HFFc6 (cell line): ENCODE measurements around the gene SPOCK2. TPM values are rescaled to one million over a fixed set of nuclear protein-coding genes. Genes with fewer than 3 reads are reported as not detected.
"Not testable (repeated sequence)": the region's sequence is repeated elsewhere in the genome, so short reads cannot be mapped to it uniquely, and the experiment has no call there.

Source experiments
- DNase-seq: peaks from one replicate; pipeline ENCODE4 v3.0.0-alpha.2; 2018
- H3K27ac Mint-ChIP-seq: 2 replicates; pipeline ENCODE4 v1.8.0; 2020; ENCODE audit warnings: mild to moderate bottlenecking, mixed read lengths
- H3K27me3 Mint-ChIP-seq: 2 replicates; pipeline ENCODE4 v1.8.0; 2021; ENCODE audit warnings: mild to moderate bottlenecking, moderate library complexity, mixed read lengths; ENCODE audit not compliant: insufficient read depth
- H3K36me3 Mint-ChIP-seq: 2 replicates; pipeline ENCODE4 v1.8.0; 2021; ENCODE audit warnings: low read depth, mixed read lengths
- H3K4me1 Mint-ChIP-seq: 2 replicates; pipeline ENCODE4 v1.8.0; 2020; ENCODE audit warnings: low read depth, mixed read lengths
- H3K4me3 Mint-ChIP-seq: 2 replicates; pipeline ENCODE4 v1.8.0; 2020; ENCODE audit warnings: mild to moderate bottlenecking, moderate library complexity, mixed read lengths
- H3K9me3 Mint-ChIP-seq: 2 replicates; pipeline ENCODE4 v1.8.0; 2020; ENCODE audit warnings: mild to moderate bottlenecking, mixed read lengths
- total RNA-seq, 6 experiments: library from RNA; stranded (reverse); fragmentation: NEBNext Ultra II Directional; extraction: Animal tissue kit (Norgen Biotek cat#: 25700); gene quantifications; 2 replicates in 1 of 6; 3 replicates in 5 of 6; pipeline ENCODE4 v1.2.3, GENCODE V29; 2021
- TF ChIP-seq, protein P1 (sequence below): fragments of 200-600 bp; sonication (generic); IDR thresholded peaks from 2 replicates; pipeline ENCODE4 v1.5.0; 2021; ENCODE audit warnings: antibody characterized with exemption, mild to moderate bottlenecking

Gene SPOCK2
- total RNA-seq, 6 experiments from 2014 or later = not detected

DNA sequence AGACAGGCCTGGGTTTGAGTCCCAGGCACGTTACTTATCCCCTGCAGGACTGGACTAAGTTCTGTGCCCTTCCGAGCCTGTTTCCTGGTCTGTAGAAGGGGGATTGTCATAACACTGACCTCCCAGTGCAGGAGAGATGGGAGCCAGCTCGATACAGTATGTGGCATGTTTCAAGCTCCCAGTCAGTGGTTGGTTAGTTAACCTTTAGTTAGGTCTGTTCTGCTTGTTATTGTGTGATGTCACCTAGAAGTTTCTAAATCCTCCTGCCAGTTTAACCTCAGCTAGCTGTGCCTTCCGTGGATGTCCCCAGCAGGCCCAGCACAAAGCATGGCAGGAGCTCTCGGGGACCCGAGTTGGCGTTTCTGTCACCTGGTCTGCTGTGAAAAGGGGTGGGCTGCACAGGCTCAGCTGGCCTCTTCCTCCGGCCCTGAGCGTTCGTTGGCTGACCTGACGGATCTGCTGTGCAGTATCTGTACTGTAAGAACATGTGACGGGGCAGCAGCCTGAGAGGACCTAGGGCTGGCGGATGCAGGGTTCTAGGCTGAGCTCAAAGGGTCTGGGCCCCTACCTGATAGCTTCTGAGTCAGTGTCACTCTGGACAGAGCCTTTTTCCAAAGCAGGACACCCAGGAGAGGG, 53.0 kb downstream of the SPOCK2 start:
- no peak for DNase-seq
- Mint-ChIP-seq H3K4me3 (no peak overlapping the region), H3K9me3 (no peaks in the 10 kb centered on the region), H3K27me3 (peaks cover 4% of the 10 kb centered on the region), H3K27ac (no peak overlapping the region), H3K4me1 (peaks cover 25% of the 10 kb centered on the region), H3K36me3 (no peaks in the 10 kb centered on the region)
- TF ChIP-seq, protein P1, sequence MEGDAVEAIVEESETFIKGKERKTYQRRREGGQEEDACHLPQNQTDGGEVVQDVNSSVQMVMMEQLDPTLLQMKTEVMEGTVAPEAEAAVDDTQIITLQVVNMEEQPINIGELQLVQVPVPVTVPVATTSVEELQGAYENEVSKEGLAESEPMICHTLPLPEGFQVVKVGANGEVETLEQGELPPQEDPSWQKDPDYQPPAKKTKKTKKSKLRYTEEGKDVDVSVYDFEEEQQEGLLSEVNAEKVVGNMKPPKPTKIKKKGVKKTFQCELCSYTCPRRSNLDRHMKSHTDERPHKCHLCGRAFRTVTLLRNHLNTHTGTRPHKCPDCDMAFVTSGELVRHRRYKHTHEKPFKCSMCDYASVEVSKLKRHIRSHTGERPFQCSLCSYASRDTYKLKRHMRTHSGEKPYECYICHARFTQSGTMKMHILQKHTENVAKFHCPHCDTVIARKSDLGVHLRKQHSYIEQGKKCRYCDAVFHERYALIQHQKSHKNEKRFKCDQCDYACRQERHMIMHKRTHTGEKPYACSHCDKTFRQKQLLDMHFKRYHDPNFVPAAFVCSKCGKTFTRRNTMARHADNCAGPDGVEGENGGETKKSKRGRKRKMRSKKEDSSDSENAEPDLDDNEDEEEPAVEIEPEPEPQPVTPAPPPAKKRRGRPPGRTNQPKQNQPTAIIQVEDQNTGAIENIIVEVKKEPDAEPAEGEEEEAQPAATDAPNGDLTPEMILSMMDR = no peak

DNA sequence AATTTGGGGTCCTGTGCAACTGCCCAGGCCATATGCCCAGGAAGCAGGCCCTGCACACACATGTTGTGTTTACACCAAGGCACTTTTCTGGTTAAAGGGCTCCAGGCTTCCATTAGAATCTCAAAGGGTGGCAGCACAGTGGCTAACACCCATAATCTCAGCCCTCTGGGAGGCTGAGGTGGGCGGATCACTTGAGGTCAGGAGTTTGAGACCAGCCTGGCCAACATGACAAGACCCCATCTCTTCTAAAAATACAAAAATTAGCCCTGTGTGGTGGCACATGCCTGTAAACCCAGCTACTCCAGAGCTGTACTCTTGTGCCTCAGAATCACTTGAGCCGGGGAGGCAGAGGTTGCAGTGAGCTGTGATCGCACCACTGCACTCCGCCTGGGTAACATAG, 53.6 kb downstream of the SPOCK2 start:
- Mint-ChIP-seq H3K27me3 (peaks cover 4% of the 10 kb centered on the region), H3K36me3 (no peaks in the 10 kb centered on the region), H3K27ac (no peak overlapping the region), H3K4me1 (peaks cover 27% of the 10 kb centered on the region), H3K4me3 (no peak overlapping the region), H3K9me3 (no peaks in the 10 kb centered on the region)
- TF ChIP-seq, protein P1 = no peak
- no peak for DNase-seq

DNA sequence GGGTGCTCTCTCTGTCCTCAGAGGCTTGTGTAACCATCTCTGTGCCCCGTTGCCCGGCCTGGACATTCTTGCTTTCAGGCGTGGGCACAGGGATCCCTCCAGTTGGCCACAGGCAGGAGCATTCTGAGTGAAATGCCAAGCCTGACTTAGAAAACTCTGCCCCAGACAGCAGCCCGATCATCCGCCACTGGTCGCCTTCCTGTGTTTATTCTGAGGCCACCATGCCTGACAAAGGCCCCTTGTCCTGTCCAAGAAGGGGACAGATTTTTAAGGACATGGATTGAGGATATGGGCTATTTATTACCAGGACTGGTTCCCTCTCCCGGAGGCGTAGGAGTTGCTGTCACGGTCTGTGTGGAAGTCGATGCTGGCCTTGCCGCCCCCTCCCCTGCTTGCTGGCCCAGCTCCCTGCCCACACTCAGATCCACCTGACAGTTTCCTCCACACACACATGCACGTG, 54.3 kb downstream of the SPOCK2 start:
- Mint-ChIP-seq H3K36me3 (no peaks in the 10 kb centered on the region), H3K27me3 (peaks cover 4% of the 10 kb centered on the region), H3K4me1 (peaks cover 21% of the 10 kb centered on the region), H3K27ac (no peak overlapping the region), H3K9me3 (no peaks in the 10 kb centered on the region), H3K4me3 (no peak overlapping the region)
- TF ChIP-seq, protein P1 = no peak
- DNase-seq = no peak

DNA sequence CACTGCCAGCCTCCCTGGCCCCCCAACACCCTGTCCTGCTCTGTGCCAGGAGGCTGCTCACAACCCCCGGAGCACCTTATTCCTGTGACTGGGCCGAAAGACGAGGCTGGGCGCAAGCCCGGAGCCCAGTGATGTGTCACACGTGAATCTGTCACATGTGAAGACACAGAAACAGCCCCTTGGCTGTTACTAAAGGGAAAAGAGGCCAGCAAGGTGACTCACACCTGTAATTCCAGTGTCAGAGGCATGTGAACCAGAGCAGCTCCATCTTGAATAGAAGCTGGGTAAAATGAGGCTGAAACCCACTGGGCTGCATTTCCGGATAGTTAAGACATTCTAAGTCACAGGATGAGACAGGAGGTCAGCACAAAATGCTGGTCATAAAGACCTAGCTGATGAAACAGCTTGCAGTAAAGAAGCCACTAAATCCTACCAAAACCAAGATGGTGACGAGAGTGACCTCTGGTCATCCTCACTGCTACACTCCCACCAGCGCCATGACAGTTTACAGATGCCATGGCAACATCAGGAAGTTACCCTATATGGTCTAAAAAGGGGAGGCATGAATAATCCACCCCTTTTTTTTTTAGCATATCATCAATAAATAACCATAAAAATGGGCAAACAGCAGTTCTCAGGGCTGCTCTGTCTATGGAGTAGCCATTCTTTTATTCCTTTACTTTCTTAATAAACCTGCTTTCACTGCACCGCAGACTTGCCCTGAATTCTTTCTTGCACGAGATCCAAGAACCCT, 55.8 kb downstream of the SPOCK2 start:
- H3K4me3 Mint-ChIP-seq, H3K27ac Mint-ChIP-seq, H3K27me3 Mint-ChIP-seq, DNase-seq, H3K9me3 Mint-ChIP-seq, H3K36me3 Mint-ChIP-seq: not testable (repeated sequence)
- peaks cover 25% of the 10 kb centered on the region for H3K4me1 Mint-ChIP-seq

DNA sequence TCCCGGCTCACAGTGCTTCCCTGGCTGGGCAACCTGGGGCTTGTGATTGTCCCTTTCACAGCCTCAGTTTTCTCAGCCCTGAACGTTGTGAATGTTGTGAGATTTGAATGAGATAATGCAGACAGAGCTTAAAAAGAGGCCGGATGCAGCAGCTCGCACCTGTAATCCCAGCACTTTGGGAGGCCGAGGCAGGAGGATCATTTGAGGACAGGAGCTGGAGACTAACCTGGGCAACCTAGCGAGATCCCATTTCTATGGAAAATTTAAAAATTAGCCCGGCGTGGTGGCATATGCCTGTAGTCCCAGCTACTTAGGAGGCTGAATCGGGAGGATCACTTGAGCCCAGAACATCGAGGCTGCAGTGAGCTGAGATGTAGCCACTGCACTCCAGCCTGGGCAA, 56.6 kb downstream of the SPOCK2 start:
- TF ChIP-seq, protein P1 = no peak
- H3K27ac Mint-ChIP-seq = no peak overlapping the region
- H3K4me3 Mint-ChIP-seq = no peak overlapping the region
- H3K36me3 Mint-ChIP-seq = no peaks in the 10 kb centered on the region
- H3K9me3 Mint-ChIP-seq = no peaks in the 10 kb centered on the region
- no peak for DNase-seq
- H3K27me3 Mint-ChIP-seq = peaks cover 4% of the 10 kb centered on the region
- peaks cover 34% of the 10 kb centered on the region for H3K4me1 Mint-ChIP-seq
